Sigmoid colon (tissue), 4 donors: ENCODE results near the gene SVOPL.

Source experiments
- EP300 ChIP-seq, 4 donors: sonication (generic); formaldehyde crosslinking; IDR thresholded peaks; one replicate each; pipeline ENCODE4 v1.6.1; 2017; ENCODE audit warnings: antibody characterized with exemption in 4 of 4
- POLR2A ChIP-seq, 2 donors: fragments of 450-650 bp; IDR thresholded peaks; one replicate each; pipeline ENCODE4 v1.6.1; 2016; ENCODE audit warnings: antibody characterized with exemption in 2 of 2, mild to moderate bottlenecking in 2 of 2, moderate library complexity in 2 of 2
- POLR2AphosphoS5 ChIP-seq, 4 donors: sonication (generic); formaldehyde crosslinking; IDR thresholded peaks; one replicate each; pipeline ENCODE4 v1.6.1; 2017; ENCODE audit warnings: antibody characterized with exemption in 4 of 4
- TF ChIP-seq, protein P1 (sequence below), 4 experiments: fragments of 450-650 bp in 3 of 4; fragments of 200-600 bp in 1 of 4; IDR thresholded peaks; one replicate each; pipeline ENCODE4 v1.5.1; 2016 to 2019; ENCODE audit warnings: antibody characterized with exemption in 4 of 4, mild to moderate bottlenecking in 3 of 4, moderate library complexity in 2 of 4

DNA sequence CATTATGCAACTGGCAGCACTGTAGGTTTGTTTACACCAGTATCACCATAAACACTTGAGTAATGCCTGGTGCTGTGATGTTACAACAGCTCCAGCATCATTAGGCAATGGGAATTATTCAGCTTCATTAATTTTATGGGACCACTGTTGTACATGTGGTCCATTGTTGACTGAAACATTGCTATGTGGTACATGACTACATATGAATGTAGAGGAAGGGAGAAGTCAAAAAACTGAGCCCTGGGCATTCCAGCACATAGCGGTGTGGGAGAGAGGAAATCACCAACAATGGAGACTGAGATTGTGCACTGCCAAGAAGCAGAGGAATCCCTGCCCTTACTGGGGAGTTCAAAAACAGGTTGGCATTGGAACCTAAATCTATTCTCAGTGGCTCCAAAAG lies 152.1 kb downstream of the SVOPL start:
- TF ChIP-seq, protein P1, sequence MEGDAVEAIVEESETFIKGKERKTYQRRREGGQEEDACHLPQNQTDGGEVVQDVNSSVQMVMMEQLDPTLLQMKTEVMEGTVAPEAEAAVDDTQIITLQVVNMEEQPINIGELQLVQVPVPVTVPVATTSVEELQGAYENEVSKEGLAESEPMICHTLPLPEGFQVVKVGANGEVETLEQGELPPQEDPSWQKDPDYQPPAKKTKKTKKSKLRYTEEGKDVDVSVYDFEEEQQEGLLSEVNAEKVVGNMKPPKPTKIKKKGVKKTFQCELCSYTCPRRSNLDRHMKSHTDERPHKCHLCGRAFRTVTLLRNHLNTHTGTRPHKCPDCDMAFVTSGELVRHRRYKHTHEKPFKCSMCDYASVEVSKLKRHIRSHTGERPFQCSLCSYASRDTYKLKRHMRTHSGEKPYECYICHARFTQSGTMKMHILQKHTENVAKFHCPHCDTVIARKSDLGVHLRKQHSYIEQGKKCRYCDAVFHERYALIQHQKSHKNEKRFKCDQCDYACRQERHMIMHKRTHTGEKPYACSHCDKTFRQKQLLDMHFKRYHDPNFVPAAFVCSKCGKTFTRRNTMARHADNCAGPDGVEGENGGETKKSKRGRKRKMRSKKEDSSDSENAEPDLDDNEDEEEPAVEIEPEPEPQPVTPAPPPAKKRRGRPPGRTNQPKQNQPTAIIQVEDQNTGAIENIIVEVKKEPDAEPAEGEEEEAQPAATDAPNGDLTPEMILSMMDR (IDR thresholded peaks at IDR 0.05), result no peak
- TF ChIP-seq EP300 (IDR thresholded peaks at IDR 0.05), result no peak
- TF ChIP-seq POLR2A (IDR thresholded peaks at IDR 0.05), result no peak
- no peak for TF ChIP-seq POLR2AphosphoS5 (IDR thresholded peaks at IDR 0.05)
